Pancreas (tissue), 10 donors: ENCODE data around the gene ANKRD61. TPM values are rescaled to one million over a fixed set of nuclear protein-coding genes. Genes with fewer than 3 reads are reported as not detected.
"Not testable (repeated sequence)": the region's sequence is repeated elsewhere in the genome, so short reads cannot be mapped to it uniquely, and the experiment has no call there.

Experiments
- ATAC-seq, 4 donors: fragments of 200-7000 bp; cut with Tn5 transposase; one replicate each; pipeline versions ENCODE4 v1.8.0 to v1.9.1; 2020; ENCODE audit warnings: mild to moderate bottlenecking in 4 of 4, moderate library complexity in 4 of 4
- DNase-seq, 6 donors: peaks; one replicate each; pipeline ENCODE4 v3.0.0-alpha.2; 2020
- FAIRE-seq: peaks from 2 replicates; lab custom pipeline; 2012; peaks lifted over from hg19 to GRCh38; lab: Jason Lieb, UNC
- H3K27ac ChIP-seq, 4 donors: fragments of 200-600 bp; sonication (generic); 1 replicate in 3 of 4; 2 replicates in 1 of 4; pipeline versions ENCODE4 v1.5.0 to v1.8.0; 2020
- H3K27me3 ChIP-seq, 4 donors: fragments of 200-600 bp; one replicate each; pipeline ENCODE4 v1.8.0; 2021
- H3K36me3 ChIP-seq, 3 donors: fragments of 200-600 bp; sonication (generic) in 1 of 3; one replicate each; pipeline versions ENCODE4 v1.5.0 to v1.8.0; 2020 to 2021
- H3K4me1 ChIP-seq, 3 donors: fragments of 200-600 bp; one replicate each; pipeline ENCODE4 v1.8.0; 2021
- H3K4me3 ChIP-seq, 4 donors: fragments of 200-600 bp; sonication (generic) in 2 of 4; one replicate each; pipeline versions ENCODE4 v1.5.0 to v1.8.0; 2020 to 2021
- H3K9me3 ChIP-seq, 4 donors: fragments of 200-600 bp; one replicate each; pipeline ENCODE4 v1.8.0; 2021
- CTCF ChIP-seq, 4 donors: fragments of 200-600 bp; sonication (generic) in 3 of 4; IDR thresholded peaks; one replicate each; pipeline versions ENCODE4 v1.5.0 to v1.8.0; 2021; ENCODE audit warnings: antibody characterized with exemption in 4 of 4
- WGBS, 2 donors: extraction: QIAGEN DNeasy Blood & Tissue Kit; methylation state at CpG; one replicate each; pipeline ENCODE4 v1.1.7; 2013; 5-methylcytosine and 5-hydroxymethylcytosine counted together
- intact Hi-C, 3 donors: fragments of 100-400 bp; cut with DNase I; formaldehyde crosslinking; loops; one replicate each; pipeline versions ENCODE4 v1.11.1 to v1.14.2; 2022
- polyA plus RNA-seq, 2 donors: library from polyadenylated mRNA; stranded (reverse); fragments of 200-250 nt; gene quantifications; one replicate each; pipeline ENCODE4 v1.2.3, GENCODE V29; 2013
- total RNA-seq, 6 donors: library from RNA; stranded (reverse); fragmentation: NEBNext Ultra II Directional in 4 of 6; extraction: Animal tissue kit (Norgen Biotek cat#: 25700) in 4 of 6; gene quantifications; one replicate each; pipeline versions ENCODE4 v1.2.1 to v1.2.4, GENCODE V29; 2021 to 2023
- donor health status: healthy with polysubstance abuse.
- donor health status: DM: no; HTN: no; CAD: no; lungs with moderate emphysema.
- donor health status: DM: no; HTN: no; CAD: no.
- donor health status: control.
- donor health status: control.
- donor health status: Bipolar disorder and iron deficiency.
- donor health status: DM: yes; HTN: yes; CAD: no.
- donor health status: DM: no; HTN: no; CAD: no.
- donor health status: DM: no; HTN: no; CAD: no.
- donor health status: DM: yes; HTN: yes; CAD: no.

Gene ANKRD61
- total RNA-seq = not detected
- polyA plus RNA-seq = not detected

GRCh38 chr7:6030988-6031387 is at the start of gene ANKRD61:
Gene ANKRD61, plus strand, starts transcription at chr7:6031376. Its CDS starts 0 bp downstream, at chr7:6031376.
- FAIRE-seq (no peak), DNase-seq (no peak), ATAC-seq (no peak)
- 71 to 96% methylated on average over 2 of the region's 2 CpGs for WGBS, 2 donors
- Histone ChIP-seq H3K27ac (no peak within 1 kb of the TSS), H3K4me1 (no peaks in the 10 kb centered on the region), H3K4me3 (no peak within 1 kb of the TSS), H3K27me3 (no peaks in the 10 kb centered on the region), H3K9me3 (no peaks in the 10 kb centered on the region), H3K36me3 (peaks cover 3 to 35% (median 10%) of the 10 kb centered on the region in 3 donors)
- intact Hi-C loops = loop anchor here in 1 of 3 donors (10.0 kb wide), 1 partner anchor 84 kb away; no protein-coding TSS in a partner anchor
- TF ChIP-seq CTCF (IDR thresholded peaks at IDR 0.05) = no peak

- H3K4me1 ChIP-seq, intact Hi-C loops, H3K27ac ChIP-seq, FAIRE-seq, ATAC-seq, H3K36me3 ChIP-seq, DNase-seq, H3K4me3 ChIP-seq, H3K27me3 ChIP-seq, H3K9me3 ChIP-seq: not testable (repeated sequence)
- WGBS, 2 donors = 90 to 92% methylated on average over 15 of the region's 15 CpGs
Measured at GRCh38 chr7:5987061-5987460, 44.1 kb upstream of the ANKRD61 start.

- Histone ChIP-seq H3K4me1 (peaks cover 0 to 11% (median 0%) of the 10 kb centered on the region in 3 donors), H3K27ac (no peak overlapping the region), H3K9me3 (no peaks in the 10 kb centered on the region), H3K27me3 (no peaks in the 10 kb centered on the region), H3K4me3 (no peak overlapping the region), H3K36me3 (peaks cover 0 to 21% (median 3%) of the 10 kb centered on the region in 3 donors)
- peak in 2 of 4 donors; percentile 39 to 43 for TF ChIP-seq CTCF (IDR thresholded peaks at IDR 0.05)
- ATAC-seq (peak; percentile 80 to 90 (median 86)), FAIRE-seq (peak; percentile 41), DNase-seq (peak in 4 of 6 donors; percentile 29 to 62 (median 44))
- 48 to 53% methylated on average over 10 of the region's 10 CpGs for WGBS, 2 donors
- intact Hi-C loops = loop anchor here in 1 of 3 donors (10.0 kb wide), 1 partner anchor 337 kb away; no protein-coding TSS in a partner anchor
Measured at GRCh38 chr7:5997210-5997808, 33.9 kb upstream of the ANKRD61 start.

GRCh38 chr7:6007386-6007785 is 23.8 kb upstream of the ANKRD61 start:
- Histone ChIP-seq H3K4me1 (peaks cover 0 to 13% (median 5%) of the 10 kb centered on the region in 3 donors), H3K27ac (no peak overlapping the region), H3K27me3 (no peaks in the 10 kb centered on the region), H3K4me3 (no peak overlapping the region), H3K9me3 (no peaks in the 10 kb centered on the region), H3K36me3 (no peaks in the 10 kb centered on the region)
- 68 to 70% methylated on average over 4 of the region's 4 CpGs for WGBS, 2 donors
- ATAC-seq = no peak
- no peak for FAIRE-seq
- intact Hi-C loops = no loop called here
- no peak for DNase-seq
- no peak for TF ChIP-seq CTCF (IDR thresholded peaks at IDR 0.05)

- Histone ChIP-seq H3K4me1 (peaks cover 0 to 18% (median 6%) of the 10 kb centered on the region in 3 donors), H3K27ac (peak overlapping the region in 2 of 4 donors; percentile 85 to 91), H3K4me3 (peak overlapping the region; percentile 61 to 70 (median 64))
- H3K36me3 ChIP-seq, H3K9me3 ChIP-seq, FAIRE-seq, intact Hi-C loops, DNase-seq, H3K27me3 ChIP-seq, ATAC-seq: not testable (repeated sequence)
- 46 to 53% methylated on average over 27 of the region's 27 CpGs for WGBS, 2 donors
Measured at GRCh38 chr7:6007835-6008590, 23.2 kb upstream of the ANKRD61 start.
